ENCODE measurements around the gene CDC27.

The CDC27 gene

GRCh38 chr17:47102914-47103313 lies 86.2 kb downstream of the CDC27 start:
- no peak overlapping the region for H3K4me3 ChIP-seq (ENCODE audit: low read length)
- no peak for TF ChIP-seq CTCF (conservative IDR thresholded peaks at IDR 0.05; ENCODE audit: low read length)
- no peak for DNase-seq (ENCODE audit: low read depth)

GRCh38 chr17:47099987-47100711 lies 88.9 kb downstream of the CDC27 start:
- peak overlapping the region; percentile 72 for H3K4me3 ChIP-seq (ENCODE audit: low read length)
- TF ChIP-seq CTCF (conservative IDR thresholded peaks at IDR 0.05; ENCODE audit: low read length), result no peak

GRCh38 chr17:47099451-47099986 lies 89.6 kb downstream of the CDC27 start:
- H3K4me3 ChIP-seq (ENCODE audit: low read length), result peak overlapping the region; percentile 72
- no peak for TF ChIP-seq CTCF (conservative IDR thresholded peaks at IDR 0.05; ENCODE audit: low read length)
- no peak for DNase-seq (ENCODE audit: low read depth)

More at GRCh38 chr17:47099987-47100711, 88.9 kb downstream of the CDC27 start:
- peak; percentile 84 for DNase-seq (ENCODE audit: low read depth)

- TF ChIP-seq CTCF (conservative IDR thresholded peaks at IDR 0.05; ENCODE audit: low read length), result no peak
- no peak overlapping the region for H3K4me3 ChIP-seq (ENCODE audit: low read length)
- no peak for DNase-seq (ENCODE audit: low read depth)
These were observed 92.8 kb downstream of the CDC27 start for GRCh38 chr17:47096343-47096742.

GRCh38 chr17:47095268-47095667 lies 93.8 kb downstream of the CDC27 start:
- no peak overlapping the region for H3K4me3 ChIP-seq (ENCODE audit: low read length)
- TF ChIP-seq CTCF (conservative IDR thresholded peaks at IDR 0.05; ENCODE audit: low read length), result no peak
- no peak for DNase-seq (ENCODE audit: low read depth)

- DNase-seq (ENCODE audit: low read depth), result no peak
- no peak for TF ChIP-seq CTCF (conservative IDR thresholded peaks at IDR 0.05; ENCODE audit: low read length)
These were observed 102.0 kb downstream of the CDC27 start for GRCh38 chr17:47087093-47087492.

GRCh38 chr17:47085736-47086135 lies 103.4 kb downstream of the CDC27 start:
- H3K4me3 ChIP-seq (ENCODE audit: low read length), result no peak overlapping the region
- TF ChIP-seq CTCF (conservative IDR thresholded peaks at IDR 0.05; ENCODE audit: low read length), result no peak
- DNase-seq (ENCODE audit: low read depth), result no peak

More at GRCh38 chr17:47087093-47087492, 102.0 kb downstream of the CDC27 start:
- H3K4me3 ChIP-seq (ENCODE audit: low read length), result no peak overlapping the region
